Keratinocyte (primary cell): ENCODE data around the gene GLT1D1.

Source experiments
- CTCF ChIP-seq, 3 experiments: IDR thresholded peaks in 1 of 3; conservative IDR thresholded peaks in 1 of 3; optimal IDR thresholded peaks in 1 of 3; 2 replicates in 2 of 3; 3 replicates in 1 of 3; pipeline versions ENCODE3 to v1.5.1; 2011; ENCODE audit warnings: low read length in 3 of 3, mild to moderate bottlenecking in 3 of 3, moderate library complexity in 2 of 3, control low read depth in 1 of 3, inconsistent platforms in 1 of 3; ENCODE audit not compliant: insufficient read depth in 2 of 3; ENCODE audit errors: extremely low read depth in 1 of 3
- EZH2 ChIP-seq: IDR thresholded peaks from one replicate; pipeline ENCODE4 v1.6.1; 2012; ENCODE audit warnings: inconsistent platforms, mild to moderate bottlenecking, low read length, moderate library complexity

GRCh38 chr12:128978067-128978466 lies 124.8 kb downstream of the GLT1D1 start:
- TF ChIP-seq EZH2 (no peak), CTCF (optimal IDR thresholded peaks at IDR 0.05 in 1 of 3, IDR thresholded peaks at IDR 0.05 in 1 of 3, conservative IDR thresholded peaks at IDR 0.05 in 1 of 3; ENCODE audit: extremely low read depth in 1 of 3, insufficient read depth in 2 of 3, low read length in 3 of 3) (no peak)
